ENCODE data around the gene TMEM214. TPM values are rescaled to one million over a fixed set of nuclear protein-coding genes. Genes with fewer than 3 reads are reported as not detected.

Gene TMEM214
- total RNA-seq, 3 donors from 2014 or later (not counting 1 experiment from before 2014, with no cell fraction given), result 64.9 to 81.1 (median 79.2) TPM

DNA sequence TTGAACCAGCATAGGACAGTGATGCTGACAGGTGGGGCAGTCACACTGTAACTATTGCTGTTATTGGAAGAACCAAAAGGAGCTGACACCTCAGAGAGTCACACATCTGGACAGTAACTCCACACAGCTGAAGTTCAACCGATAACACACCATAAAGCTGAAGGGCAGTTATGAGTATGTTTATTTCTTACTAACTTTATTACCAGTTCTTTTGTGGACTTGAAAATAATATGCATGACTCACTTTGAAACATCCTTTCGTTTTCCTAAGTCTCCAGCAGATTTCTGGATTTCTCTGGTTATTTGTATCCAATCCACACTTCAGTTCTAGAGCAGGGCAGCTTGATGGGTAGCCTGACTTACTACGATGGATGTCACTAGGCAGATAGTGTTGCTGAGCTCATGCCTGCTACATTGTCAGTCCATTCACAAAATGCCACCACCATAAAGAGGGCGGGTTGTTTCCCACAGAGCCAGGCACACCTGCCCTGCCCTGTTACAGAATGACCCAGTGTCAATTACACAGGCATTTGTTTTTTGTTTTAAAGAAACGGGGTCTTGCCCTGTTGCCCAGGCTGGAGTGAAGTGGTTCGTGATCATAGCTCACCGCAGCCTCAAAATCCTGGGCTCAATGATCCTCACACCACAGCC, 10.3 kb downstream of the TMEM214 start:
- Mint-ChIP-seq H3K4me1 (peaks cover 0 to 10% of the 10 kb centered on the region in 2 donors), H3K36me3 (peaks cover 11% of the 10 kb centered on the region), H3K27me3 (ENCODE audit: low read depth in 2 of 2) (no peaks in the 10 kb centered on the region), H3K27ac (peak overlapping the region in 1 of 2 donors; percentile 68), H3K4me3 (no peak overlapping the region), H3K9me3 (no peaks in the 10 kb centered on the region)
- Histone ChIP-seq H3K4me1 (ENCODE audit: control insufficient read depth, insufficient read depth, low read length) (peaks cover 8% of the 10 kb centered on the region), H3K4me3 (ENCODE audit: low read length) (no peak overlapping the region), H3K27ac (ENCODE audit: low read length) (no peak overlapping the region), H3K27me3 (ENCODE audit: control insufficient read depth, insufficient read depth, low read length) (no peaks in the 10 kb centered on the region), H3K9me3 (ENCODE audit: control insufficient read depth, insufficient read depth, low read length) (no peaks in the 10 kb centered on the region), H3K36me3 (ENCODE audit: control insufficient read depth, insufficient read depth, low read length) (peaks cover 33% of the 10 kb centered on the region)
- TF ChIP-seq, protein P1, sequence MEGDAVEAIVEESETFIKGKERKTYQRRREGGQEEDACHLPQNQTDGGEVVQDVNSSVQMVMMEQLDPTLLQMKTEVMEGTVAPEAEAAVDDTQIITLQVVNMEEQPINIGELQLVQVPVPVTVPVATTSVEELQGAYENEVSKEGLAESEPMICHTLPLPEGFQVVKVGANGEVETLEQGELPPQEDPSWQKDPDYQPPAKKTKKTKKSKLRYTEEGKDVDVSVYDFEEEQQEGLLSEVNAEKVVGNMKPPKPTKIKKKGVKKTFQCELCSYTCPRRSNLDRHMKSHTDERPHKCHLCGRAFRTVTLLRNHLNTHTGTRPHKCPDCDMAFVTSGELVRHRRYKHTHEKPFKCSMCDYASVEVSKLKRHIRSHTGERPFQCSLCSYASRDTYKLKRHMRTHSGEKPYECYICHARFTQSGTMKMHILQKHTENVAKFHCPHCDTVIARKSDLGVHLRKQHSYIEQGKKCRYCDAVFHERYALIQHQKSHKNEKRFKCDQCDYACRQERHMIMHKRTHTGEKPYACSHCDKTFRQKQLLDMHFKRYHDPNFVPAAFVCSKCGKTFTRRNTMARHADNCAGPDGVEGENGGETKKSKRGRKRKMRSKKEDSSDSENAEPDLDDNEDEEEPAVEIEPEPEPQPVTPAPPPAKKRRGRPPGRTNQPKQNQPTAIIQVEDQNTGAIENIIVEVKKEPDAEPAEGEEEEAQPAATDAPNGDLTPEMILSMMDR (IDR thresholded peaks at IDR 0.05), result no peak
- WGBS (ENCODE audit: insufficient coverage), result 95% methylated on average over 6 of the region's 7 CpGs
- no peak for ATAC-seq
- intact Hi-C loops (cut with micrococcal nuclease), result no loop called here
- no peak for DNase-seq

DNA sequence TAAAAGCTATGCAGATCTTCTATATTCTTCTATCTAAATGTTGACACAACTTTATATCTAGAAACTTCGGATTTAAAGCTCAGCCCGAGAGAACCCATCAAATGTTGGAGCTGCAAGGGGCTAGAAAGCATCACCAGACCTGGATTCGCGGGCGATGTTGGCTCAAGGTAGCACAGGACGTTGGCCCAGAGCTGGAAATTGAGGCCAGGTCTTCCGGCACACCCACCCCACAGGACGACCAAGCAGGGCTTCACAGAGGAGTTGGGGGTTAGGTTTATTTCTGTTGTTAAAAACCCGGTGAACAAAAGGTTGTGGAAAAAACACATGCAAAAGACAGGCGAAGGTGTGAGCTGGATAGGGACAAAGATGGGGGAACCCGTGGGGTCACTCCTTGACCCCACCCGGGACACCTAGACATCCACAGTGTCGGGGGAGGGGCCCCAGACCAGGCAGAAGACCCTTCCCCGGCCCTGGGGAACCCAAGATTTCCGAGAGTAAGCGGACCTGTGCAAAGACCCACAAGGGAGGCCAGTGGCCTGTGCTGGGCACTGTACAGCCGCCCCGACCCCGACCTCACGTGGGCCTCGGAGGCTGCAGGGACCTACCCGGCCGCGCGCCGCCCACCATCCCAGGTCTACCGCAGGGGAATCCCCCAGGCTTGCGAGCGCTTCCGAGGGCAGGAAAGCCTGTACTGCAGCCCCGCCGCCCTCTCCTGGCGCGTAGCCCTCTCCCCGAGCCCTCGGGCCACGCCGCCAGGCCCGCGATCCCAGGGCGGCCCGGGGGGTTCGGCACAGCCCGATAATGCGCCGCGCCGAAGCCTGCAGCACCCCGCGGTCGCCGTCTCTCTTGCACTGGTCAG, 16.9 kb downstream of the TMEM214 start:
- 13% methylated on average over 52 of the region's 52 CpGs for WGBS (ENCODE audit: insufficient coverage)
- TF ChIP-seq, protein P1 (IDR thresholded peaks at IDR 0.05), result no peak
- intact Hi-C loops (cut with micrococcal nuclease), result loop anchor here (2.0 to 5.0 kb wide), 2 partner anchors 17 to 83 kb away; partner anchors contain the start of genes PREB and TMEM214

DNA sequence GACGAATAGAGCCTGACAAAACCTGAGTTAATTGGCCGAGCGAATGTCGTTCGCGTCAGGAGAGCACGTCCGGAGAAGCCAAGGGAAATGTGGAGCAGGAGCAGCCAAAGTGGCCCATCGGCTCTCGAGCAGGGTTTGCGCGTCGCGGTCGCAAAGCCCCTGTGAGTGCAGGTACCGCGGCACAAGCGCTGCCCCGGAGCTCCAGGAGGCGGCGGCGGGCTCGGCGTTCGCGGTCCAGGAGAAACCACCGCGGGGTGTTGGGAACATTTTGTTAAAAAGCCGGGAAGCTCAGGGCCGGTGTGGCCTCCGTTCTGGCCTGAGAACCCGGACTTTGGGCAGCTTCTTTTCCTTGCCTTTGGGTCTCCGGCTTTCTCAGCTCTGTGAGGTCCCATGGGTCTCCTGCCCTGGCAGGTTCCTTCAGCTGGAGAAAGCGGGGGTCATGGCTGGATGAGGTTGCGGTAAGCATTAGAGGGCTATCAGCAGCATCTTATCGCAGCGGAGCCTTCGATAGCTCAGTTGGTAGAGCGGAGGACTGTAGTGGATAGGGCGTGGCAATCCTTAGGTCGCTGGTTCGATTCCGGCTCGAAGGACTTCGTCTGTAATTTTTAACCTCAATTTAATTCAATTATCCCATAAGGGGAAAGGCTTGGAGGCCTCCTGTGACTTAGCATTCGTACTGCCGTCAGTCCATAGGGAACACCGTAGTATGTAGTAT, 17.7 kb downstream of the TMEM214 start:
- Mint-ChIP-seq H3K27ac (peak overlapping the region; percentile 99 to 100), H3K4me1 (peaks cover 29 to 37% of the 10 kb centered on the region in 2 donors), H3K27me3 (ENCODE audit: low read depth in 2 of 2) (peaks cover 6 to 12% of the 10 kb centered on the region in 2 donors), H3K36me3 (peaks cover 11% of the 10 kb centered on the region), H3K4me3 (peak overlapping the region; percentile 99), H3K9me3 (peaks cover 0 to 2% of the 10 kb centered on the region in 2 donors)
- intact Hi-C loops (cut with micrococcal nuclease), result loop anchor here (2.0 to 5.0 kb wide), 2 partner anchors 18 to 82 kb away; partner anchors contain the start of genes PREB and TMEM214
- peaks cover 9% of the 10 kb centered on the region for H3K36me3 ChIP-seq (ENCODE audit: control insufficient read depth, insufficient read depth, low read length)
- H3K9me3 ChIP-seq (ENCODE audit: control insufficient read depth, insufficient read depth, low read length), result no peaks in the 10 kb centered on the region
- H3K27me3 ChIP-seq (ENCODE audit: control insufficient read depth, insufficient read depth, low read length), result no peaks in the 10 kb centered on the region
- peak overlapping the region; percentile 82 for H3K27ac ChIP-seq (ENCODE audit: low read length)
- H3K4me3 ChIP-seq (ENCODE audit: low read length), result peak overlapping the region; percentile 66
- DNase-seq (peak; percentile 94 to 98), ATAC-seq (peak; percentile 59 to 80 (median 60))
- under 1% methylated on average over 45 of the region's 48 CpGs for WGBS (ENCODE audit: insufficient coverage)
- peaks cover 16% of the 10 kb centered on the region for H3K4me1 ChIP-seq (ENCODE audit: control insufficient read depth, insufficient read depth, low read length)
- TF ChIP-seq, protein P1 (IDR thresholded peaks at IDR 0.05), result no peak

More for the DNA sequence above, 16.9 kb downstream of the TMEM214 start:
- Histone ChIP-seq H3K4me1 (ENCODE audit: control insufficient read depth, insufficient read depth, low read length) (peaks cover 16% of the 10 kb centered on the region), H3K27ac (ENCODE audit: low read length) (peak overlapping the region; percentile 82), H3K27me3 (ENCODE audit: control insufficient read depth, insufficient read depth, low read length) (no peaks in the 10 kb centered on the region), H3K36me3 (ENCODE audit: control insufficient read depth, insufficient read depth, low read length) (peaks cover 1% of the 10 kb centered on the region), H3K9me3 (ENCODE audit: control insufficient read depth, insufficient read depth, low read length) (no peaks in the 10 kb centered on the region), H3K4me3 (ENCODE audit: low read length) (peak overlapping the region; percentile 66)
- peaks cover 0 to 2% of the 10 kb centered on the region in 2 donors for H3K9me3 Mint-ChIP-seq
- H3K4me3 Mint-ChIP-seq, result peak overlapping the region; percentile 99
- peaks cover 11% of the 10 kb centered on the region for H3K36me3 Mint-ChIP-seq
- H3K27ac Mint-ChIP-seq, result peak overlapping the region; percentile 99 to 100
- peaks cover 6 to 12% of the 10 kb centered on the region in 2 donors for H3K27me3 Mint-ChIP-seq (ENCODE audit: low read depth in 2 of 2)
- ATAC-seq (peak; percentile 28 to 48 (median 45)), DNase-seq (peak; percentile 65 to 85)
- H3K4me1 Mint-ChIP-seq, result peaks cover 29 to 31% of the 10 kb centered on the region in 2 donors

Data from natural killer cell (primary cell).